ENCODE results near the gene STK33. TPM values are rescaled to one million over a fixed set of nuclear protein-coding genes. Genes with fewer than 3 reads are reported as not detected.

Gene STK33
- total RNA-seq, 1 experiment from 2014 or later = 10.9 TPM

DNA sequence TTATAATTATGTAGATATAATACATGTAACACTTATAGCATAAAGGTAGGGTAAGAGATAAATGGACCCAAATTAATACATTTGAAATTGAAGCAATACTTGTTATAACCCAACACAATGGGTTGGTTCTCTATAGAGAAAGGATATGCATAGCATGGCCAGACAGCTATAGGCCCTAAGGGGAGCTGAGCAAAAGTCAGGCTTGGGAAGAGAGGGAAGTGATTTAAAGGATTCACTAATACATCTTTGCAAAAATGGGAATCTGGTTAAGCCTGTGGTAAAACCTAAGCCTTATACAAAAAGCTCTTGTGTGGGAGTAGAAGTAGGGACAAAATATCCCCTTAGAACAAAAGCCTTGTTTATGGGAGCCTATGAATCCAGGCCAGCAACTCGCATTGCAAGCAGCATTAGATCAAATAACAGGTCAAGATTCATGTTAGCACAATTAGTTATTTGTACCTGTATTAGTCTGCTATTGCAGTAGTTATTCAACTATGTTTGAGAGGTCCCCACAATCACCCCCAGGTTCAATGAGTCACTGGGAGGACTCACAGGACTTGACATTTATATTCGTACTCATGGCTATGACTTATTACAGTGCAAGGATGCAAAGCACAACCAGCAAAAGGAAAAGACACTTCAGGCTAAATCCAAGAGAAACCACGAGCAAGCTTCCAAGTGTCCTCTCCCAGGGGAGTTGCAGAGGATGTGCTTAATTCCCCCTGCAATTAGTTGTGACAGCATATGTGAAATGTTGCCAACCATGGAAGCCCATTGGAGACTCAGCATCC, 185.7 kb downstream of the STK33 start:
- POLR2A ChIA-PET = no interaction called here
- no peak overlapping the region for H3K4me2 ChIP-seq (ENCODE audit: low read length)
- H3K4me1 ChIP-seq (ENCODE audit: control insufficient read depth in 1 of 2, insufficient read depth in 2 of 2, low read length in 2 of 2) = no peaks in the 10 kb centered on the region
- H3K9ac ChIP-seq (ENCODE audit: low read length) = no peak overlapping the region
- no TSS peak for BruUV-seq (replicated peaks)
- no peak for DNase-seq (ENCODE audit: low read depth, low spot score)
- no peak for TF ChIP-seq TCF7L2 (IDR thresholded peaks at IDR 0.05; ENCODE audit: borderline replicate concordance, extremely low read depth, insufficient read depth, insufficient read length)
- CTCF ChIA-PET = no interaction called here
- no peak overlapping the region for H3K4me3 ChIP-seq (replicated peaks in 1 of 2; ENCODE audit: low read depth in 1 of 2, low read length in 2 of 2)
- no peaks in the 10 kb centered on the region for H3K9me2 ChIP-seq (ENCODE audit: insufficient read depth)
- H3K79me2 ChIP-seq (ENCODE audit: insufficient read depth, low read length) = no peaks in the 10 kb centered on the region
- RAD21 ChIA-PET (ENCODE audit: low non-redundant PET in 1 of 2, low total read pairs in 2 of 2, uncharacterized antibody in 2 of 2, unreplicated experiment in 2 of 2) = no interaction called here
- no peaks in the 10 kb centered on the region for H3K36me3 ChIP-seq (ENCODE audit: control insufficient read depth in 1 of 2, insufficient read depth in 2 of 2, low read length in 2 of 2)
- intact Hi-C loops (cut with micrococcal nuclease) = no loop called here
- ATAC-seq = no peak
- H3K27me3 ChIP-seq (ENCODE audit: insufficient read depth, low read length) = no peaks in the 10 kb centered on the region
- no peak overlapping the region for H2AFZ ChIP-seq (ENCODE audit: low read depth, low read length, poor library complexity, severe bottlenecking)
- no peaks in the 10 kb centered on the region for H4K20me1 ChIP-seq (ENCODE audit: insufficient read depth)
- no peaks in the 10 kb centered on the region for H3K9me3 ChIP-seq (ENCODE audit: control insufficient read depth in 1 of 2, insufficient read depth in 1 of 2, low read depth in 1 of 2, low read length in 2 of 2)
- no peak overlapping the region for H3K27ac ChIP-seq (ENCODE audit: low read depth, low read length)

DNA sequence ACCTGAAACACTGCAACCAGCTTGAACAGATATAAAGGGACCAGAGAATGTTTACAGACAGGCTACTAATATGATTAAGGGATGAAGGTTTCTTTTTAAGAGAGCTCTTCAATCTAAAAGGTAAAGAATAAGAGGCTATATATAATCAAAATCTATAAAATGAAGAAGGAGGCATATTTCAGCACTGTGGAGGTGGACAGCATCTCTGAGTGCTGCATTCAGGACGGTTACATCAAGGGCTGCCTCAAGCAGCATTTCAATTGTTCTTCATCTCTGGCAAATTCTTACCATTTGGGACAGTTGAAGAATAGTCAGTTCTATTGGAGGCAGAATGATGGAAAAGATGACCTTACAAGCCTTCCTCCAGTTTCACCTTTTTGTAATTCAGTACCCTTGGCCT, 190.7 kb downstream of the STK33 start:
- H3K9me2 ChIP-seq (ENCODE audit: insufficient read depth) = no peaks in the 10 kb centered on the region
- DNase-seq (ENCODE audit: low read depth, low spot score) = no peak
- H3K79me2 ChIP-seq (ENCODE audit: insufficient read depth, low read length) = no peaks in the 10 kb centered on the region
- H3K4me2 ChIP-seq (ENCODE audit: low read length) = no peak overlapping the region
- BruUV-seq (replicated peaks) = no TSS peak
- no peaks in the 10 kb centered on the region for H3K36me3 ChIP-seq (ENCODE audit: control insufficient read depth in 1 of 2, insufficient read depth in 2 of 2, low read length in 2 of 2)
- no peak for ATAC-seq
- H3K27ac ChIP-seq (ENCODE audit: low read depth, low read length) = no peak overlapping the region
- H3K4me1 ChIP-seq (ENCODE audit: control insufficient read depth in 1 of 2, insufficient read depth in 2 of 2, low read length in 2 of 2) = no peaks in the 10 kb centered on the region
- POLR2A ChIA-PET = no interaction called here
- no peaks in the 10 kb centered on the region for H3K9me3 ChIP-seq (ENCODE audit: control insufficient read depth in 1 of 2, insufficient read depth in 1 of 2, low read depth in 1 of 2, low read length in 2 of 2)
- no peaks in the 10 kb centered on the region for H3K27me3 ChIP-seq (ENCODE audit: insufficient read depth, low read length)
- TF ChIP-seq, protein P1, sequence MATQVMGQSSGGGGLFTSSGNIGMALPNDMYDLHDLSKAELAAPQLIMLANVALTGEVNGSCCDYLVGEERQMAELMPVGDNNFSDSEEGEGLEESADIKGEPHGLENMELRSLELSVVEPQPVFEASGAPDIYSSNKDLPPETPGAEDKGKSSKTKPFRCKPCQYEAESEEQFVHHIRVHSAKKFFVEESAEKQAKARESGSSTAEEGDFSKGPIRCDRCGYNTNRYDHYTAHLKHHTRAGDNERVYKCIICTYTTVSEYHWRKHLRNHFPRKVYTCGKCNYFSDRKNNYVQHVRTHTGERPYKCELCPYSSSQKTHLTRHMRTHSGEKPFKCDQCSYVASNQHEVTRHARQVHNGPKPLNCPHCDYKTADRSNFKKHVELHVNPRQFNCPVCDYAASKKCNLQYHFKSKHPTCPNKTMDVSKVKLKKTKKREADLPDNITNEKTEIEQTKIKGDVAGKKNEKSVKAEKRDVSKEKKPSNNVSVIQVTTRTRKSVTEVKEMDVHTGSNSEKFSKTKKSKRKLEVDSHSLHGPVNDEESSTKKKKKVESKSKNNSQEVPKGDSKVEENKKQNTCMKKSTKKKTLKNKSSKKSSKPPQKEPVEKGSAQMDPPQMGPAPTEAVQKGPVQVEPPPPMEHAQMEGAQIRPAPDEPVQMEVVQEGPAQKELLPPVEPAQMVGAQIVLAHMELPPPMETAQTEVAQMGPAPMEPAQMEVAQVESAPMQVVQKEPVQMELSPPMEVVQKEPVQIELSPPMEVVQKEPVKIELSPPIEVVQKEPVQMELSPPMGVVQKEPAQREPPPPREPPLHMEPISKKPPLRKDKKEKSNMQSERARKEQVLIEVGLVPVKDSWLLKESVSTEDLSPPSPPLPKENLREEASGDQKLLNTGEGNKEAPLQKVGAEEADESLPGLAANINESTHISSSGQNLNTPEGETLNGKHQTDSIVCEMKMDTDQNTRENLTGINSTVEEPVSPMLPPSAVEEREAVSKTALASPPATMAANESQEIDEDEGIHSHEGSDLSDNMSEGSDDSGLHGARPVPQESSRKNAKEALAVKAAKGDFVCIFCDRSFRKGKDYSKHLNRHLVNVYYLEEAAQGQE (IDR thresholded peaks at IDR 0.05; ENCODE audit: low read depth) = peak; percentile 72
- TF ChIP-seq POLR2AphosphoS5 (IDR thresholded peaks at IDR 0.05; ENCODE audit: low read depth, low read length) = no peak
- TF ChIP-seq TCF7L2 (IDR thresholded peaks at IDR 0.05; ENCODE audit: borderline replicate concordance, extremely low read depth, insufficient read depth, insufficient read length) = no peak
- TF ChIP-seq, protein P2, sequence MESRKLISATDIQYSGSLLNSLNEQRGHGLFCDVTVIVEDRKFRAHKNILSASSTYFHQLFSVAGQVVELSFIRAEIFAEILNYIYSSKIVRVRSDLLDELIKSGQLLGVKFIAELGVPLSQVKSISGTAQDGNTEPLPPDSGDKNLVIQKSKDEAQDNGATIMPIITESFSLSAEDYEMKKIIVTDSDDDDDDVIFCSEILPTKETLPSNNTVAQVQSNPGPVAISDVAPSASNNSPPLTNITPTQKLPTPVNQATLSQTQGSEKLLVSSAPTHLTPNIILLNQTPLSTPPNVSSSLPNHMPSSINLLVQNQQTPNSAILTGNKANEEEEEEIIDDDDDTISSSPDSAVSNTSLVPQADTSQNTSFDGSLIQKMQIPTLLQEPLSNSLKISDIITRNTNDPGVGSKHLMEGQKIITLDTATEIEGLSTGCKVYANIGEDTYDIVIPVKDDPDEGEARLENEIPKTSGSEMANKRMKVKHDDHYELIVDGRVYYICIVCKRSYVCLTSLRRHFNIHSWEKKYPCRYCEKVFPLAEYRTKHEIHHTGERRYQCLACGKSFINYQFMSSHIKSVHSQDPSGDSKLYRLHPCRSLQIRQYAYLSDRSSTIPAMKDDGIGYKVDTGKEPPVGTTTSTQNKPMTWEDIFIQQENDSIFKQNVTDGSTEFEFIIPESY (IDR thresholded peaks at IDR 0.05; ENCODE audit: extremely low read depth, insufficient replicate concordance, low read length) = no peak
- RAD21 ChIA-PET (ENCODE audit: low non-redundant PET in 1 of 2, low total read pairs in 2 of 2, uncharacterized antibody in 2 of 2, unreplicated experiment in 2 of 2) = no interaction called here
- H2AFZ ChIP-seq (ENCODE audit: low read depth, low read length, poor library complexity, severe bottlenecking) = no peak overlapping the region
- intact Hi-C loops (cut with micrococcal nuclease) = no loop called here
- no peak overlapping the region for H3K9ac ChIP-seq (ENCODE audit: low read length)
- no peaks in the 10 kb centered on the region for H4K20me1 ChIP-seq (ENCODE audit: insufficient read depth)
- H3K4me3 ChIP-seq (replicated peaks in 1 of 2; ENCODE audit: low read depth in 1 of 2, low read length in 2 of 2) = no peak overlapping the region
- CTCF ChIA-PET = no interaction called here
